HEK293 (cell line): ENCODE data around the gene NOS1AP.

Source experiments
- CTCF ChIA-PET: fragments of 350-600 bp; formaldehyde crosslinking; extraction: SDS; loops from one replicate; lab custom pipeline; 2021; ENCODE audit warnings: antibody characterized with exemption; lab: Yijun Ruan, JAX
- POLR2A ChIA-PET: fragments of 300-600 bp; formaldehyde crosslinking; extraction: SDS; loops from one replicate; lab custom pipeline; 2020; ENCODE audit warnings: antibody characterized with exemption, inconsistent platforms; lab: Yijun Ruan, JAX
- H3K27ac ChIP-seq: fragments of 200-500 bp; sonication (Bioruptor generic); 2 replicates; pipeline ENCODE4 v1.5.1; 2014; ENCODE audit warnings: low read depth, low read length, control low read depth, inconsistent platforms; ENCODE audit errors: extremely low read depth
- H3K36me3 ChIP-seq, 2 experiments: fragments of 200-500 bp in 1 of 2; sonication (Bioruptor generic) in 1 of 2; 1 replicate in 1 of 2; 2 replicates in 1 of 2; pipeline ENCODE4 v1.5.1; 2014 to 2017; ENCODE audit warnings: inconsistent platforms in 2 of 2, low read length in 2 of 2; ENCODE audit not compliant: control insufficient read depth in 2 of 2, insufficient read depth in 1 of 2
- H3K4me1 ChIP-seq: fragments of 200-500 bp; sonication (Bioruptor generic); 2 replicates; pipeline ENCODE4 v1.5.1; 2014; ENCODE audit warnings: mild to moderate bottlenecking, low read length, inconsistent platforms; ENCODE audit not compliant: control insufficient read depth, insufficient read depth
- H3K4me3 ChIP-seq: 2 replicates; pipeline ENCODE4 v1.5.1; 2011; ENCODE audit warnings: low read depth, mild to moderate bottlenecking, control low read depth, low read length, moderate library complexity
- H3K9me3 ChIP-seq: fragments of 200-500 bp; sonication (Bioruptor generic); 2 replicates; pipeline ENCODE4 v1.5.1; 2014; ENCODE audit warnings: low read depth, low read length, inconsistent platforms; ENCODE audit not compliant: control insufficient read depth, insufficient read depth
- GLIS1 ChIP-seq: fragments of 450-650 bp; formaldehyde crosslinking; IDR thresholded peaks from 2 replicates; pipeline ENCODE4 v1.5.1; 2016; ENCODE audit warnings: missing biosample characterization, missing genetic modification characterization
- SALL2 ChIP-seq: fragments of 450-650 bp; formaldehyde crosslinking; IDR thresholded peaks from 2 replicates; pipeline ENCODE4 v1.5.0; 2017; ENCODE audit warnings: missing biosample characterization, mild to moderate bottlenecking, missing genetic modification characterization, borderline replicate concordance
- SCRT2 ChIP-seq: fragments of 450-650 bp; formaldehyde crosslinking; IDR thresholded peaks from 2 replicates; pipeline ENCODE4 v1.5.1; 2016; ENCODE audit warnings: missing biosample characterization, missing genetic modification characterization
- ZBTB20 ChIP-seq: fragments of 450-650 bp; formaldehyde crosslinking; IDR thresholded peaks from 2 replicates; pipeline ENCODE4 v1.5.1; 2016; ENCODE audit warnings: missing biosample characterization, missing genetic modification characterization
- ZFHX2 ChIP-seq: fragments of 450-650 bp; formaldehyde crosslinking; conservative IDR thresholded peaks from 2 replicates; pipeline ENCODE4 v1.5.1; 2016; ENCODE audit warnings: missing biosample characterization, missing genetic modification characterization
- ZNF138 ChIP-seq: fragments of 450-650 bp; formaldehyde crosslinking; IDR thresholded peaks from 2 replicates; pipeline ENCODE4 v1.5.1; 2016; ENCODE audit warnings: missing biosample characterization, missing genetic modification characterization, borderline replicate concordance
- ZNF146 ChIP-seq: fragments of 450-650 bp; formaldehyde crosslinking; IDR thresholded peaks from 2 replicates; pipeline ENCODE4 v1.5.1; 2016; ENCODE audit warnings: missing biosample characterization, missing genetic modification characterization
- ZNF202 ChIP-seq: fragments of 450-650 bp; formaldehyde crosslinking; IDR thresholded peaks from 2 replicates; pipeline ENCODE4 v1.5.1; 2016; ENCODE audit warnings: missing biosample characterization, missing genetic modification characterization, borderline replicate concordance
- ZNF221 ChIP-seq: fragments of 450-650 bp; formaldehyde crosslinking; IDR thresholded peaks from 2 replicates; pipeline ENCODE4 v1.5.1; 2017; ENCODE audit warnings: missing biosample characterization, missing genetic modification characterization, borderline replicate concordance
- ZNF239 ChIP-seq: fragments of 450-650 bp; formaldehyde crosslinking; IDR thresholded peaks from 2 replicates; pipeline ENCODE4 v1.5.1; 2016; ENCODE audit warnings: missing biosample characterization, missing genetic modification characterization
- ZNF24 ChIP-seq: fragments of 450-650 bp; formaldehyde crosslinking; IDR thresholded peaks from 2 replicates; pipeline ENCODE4 v1.5.1; 2016; ENCODE audit warnings: missing biosample characterization, missing genetic modification characterization
- ZNF324 ChIP-seq: fragments of 450-650 bp; formaldehyde crosslinking; IDR thresholded peaks from 2 replicates; pipeline ENCODE4 v1.5.1; 2016; ENCODE audit warnings: missing biosample characterization, missing genetic modification characterization
- ZNF335 ChIP-seq: fragments of 450-650 bp; formaldehyde crosslinking; conservative IDR thresholded peaks from 2 replicates; pipeline ENCODE4 v1.5.1; 2016; ENCODE audit warnings: missing biosample characterization, missing genetic modification characterization
- ZNF341 ChIP-seq: fragments of 450-650 bp; formaldehyde crosslinking; IDR thresholded peaks from 2 replicates; pipeline ENCODE4; 2016; ENCODE audit warnings: low read depth, missing biosample characterization, missing genetic modification characterization
- ZNF354C ChIP-seq: fragments of 450-650 bp; formaldehyde crosslinking; IDR thresholded peaks from 2 replicates; pipeline ENCODE4 v1.5.1; 2016; ENCODE audit warnings: missing biosample characterization, missing genetic modification characterization, low read depth, borderline replicate concordance
- ZNF510 ChIP-seq: fragments of 450-650 bp; formaldehyde crosslinking; IDR thresholded peaks from 2 replicates; pipeline ENCODE4 v1.5.1; 2018; ENCODE audit warnings: mild to moderate bottlenecking, missing genetic modification characterization, missing biosample characterization; ENCODE audit not compliant: insufficient replicate concordance
- ZNF548 ChIP-seq: fragments of 450-650 bp; formaldehyde crosslinking; IDR thresholded peaks from 2 replicates; pipeline ENCODE4 v1.5.1; 2016; ENCODE audit warnings: missing biosample characterization, missing genetic modification characterization
- ZNF654 ChIP-seq: fragments of 450-650 bp; formaldehyde crosslinking; IDR thresholded peaks from 2 replicates; pipeline ENCODE4 v1.5.1; 2016; ENCODE audit warnings: low read depth, missing biosample characterization, missing genetic modification characterization
- ZNF664 ChIP-seq: fragments of 450-650 bp; formaldehyde crosslinking; IDR thresholded peaks from 2 replicates; pipeline ENCODE4 v1.5.1; 2016; ENCODE audit warnings: missing biosample characterization, missing genetic modification characterization
- ZNF701 ChIP-seq: fragments of 450-650 bp; formaldehyde crosslinking; IDR thresholded peaks from 2 replicates; pipeline ENCODE4 v1.5.1; 2016; ENCODE audit warnings: missing biosample characterization, missing genetic modification characterization
- TF ChIP-seq, protein P1 (sequence below): fragments of 450-650 bp; formaldehyde crosslinking; IDR thresholded peaks from 2 replicates; pipeline ENCODE4 v1.5.1; 2016; ENCODE audit warnings: missing biosample characterization, missing genetic modification characterization, borderline replicate concordance
- TF ChIP-seq, protein P2 (sequence below): fragments of 450-650 bp; formaldehyde crosslinking; IDR thresholded peaks from 2 replicates; pipeline ENCODE4 v1.5.1; 2017; ENCODE audit warnings: missing biosample characterization, missing genetic modification characterization
- TF ChIP-seq, protein P3 (sequence below): fragments of 450-650 bp; formaldehyde crosslinking; IDR thresholded peaks from 2 replicates; pipeline ENCODE4 v1.5.1; 2016; ENCODE audit warnings: missing biosample characterization, missing genetic modification characterization
- TF ChIP-seq, protein P4 (sequence below): fragments of 450-650 bp; formaldehyde crosslinking; IDR thresholded peaks from 2 replicates; pipeline ENCODE4 v1.5.1; 2016; ENCODE audit warnings: missing biosample characterization, missing genetic modification characterization

Gene NOS1AP

DNA sequence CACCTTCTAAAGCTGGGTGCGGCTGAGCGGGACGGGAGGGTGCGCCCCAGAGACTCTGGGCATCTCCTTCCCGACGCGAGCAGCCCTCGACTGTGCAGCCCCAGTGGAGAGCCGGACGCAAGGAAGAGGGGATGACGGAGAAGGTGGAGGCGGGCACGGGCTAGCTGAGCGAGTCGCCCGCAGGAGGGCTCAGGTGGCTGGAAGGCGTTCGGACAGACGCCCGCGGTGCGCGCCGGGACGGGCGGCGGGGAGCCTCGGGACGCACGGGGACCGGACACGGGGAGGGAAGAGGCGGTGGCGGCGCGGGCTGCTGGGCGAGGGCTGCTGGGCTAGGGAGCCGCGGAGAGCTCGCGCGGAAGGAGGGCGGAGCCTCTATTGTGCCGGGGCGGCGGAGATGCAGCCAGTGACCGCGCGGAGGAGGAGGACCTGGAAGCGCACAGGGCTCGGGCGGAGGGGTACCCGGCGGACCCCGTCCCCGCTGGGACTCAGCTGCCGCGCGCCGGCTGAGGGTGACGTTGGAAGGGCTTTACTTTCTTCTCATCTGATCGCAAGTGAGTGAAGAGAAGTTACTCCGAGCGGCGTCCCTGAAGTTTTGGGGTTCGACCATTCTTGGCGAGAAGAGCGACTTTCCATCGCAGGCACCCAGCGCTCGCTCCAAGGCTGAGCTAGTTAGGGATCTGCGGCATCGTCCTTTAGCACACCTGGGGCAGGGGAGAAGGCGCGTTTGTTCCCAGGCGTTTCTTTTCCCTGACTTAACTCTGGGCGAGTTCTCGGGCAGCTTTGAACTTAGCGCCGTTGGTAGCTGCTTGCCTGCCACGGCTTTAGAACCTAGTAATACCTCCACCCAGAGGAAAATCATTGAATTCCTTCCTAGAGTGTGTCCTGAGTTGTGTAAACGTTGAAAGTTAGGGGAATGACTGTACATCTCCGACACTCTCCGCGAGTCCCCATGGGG lies 45.7 kb upstream of the NOS1AP start, which contains the start of gene OLFML2B:
OLFML2B (minus strand) TSS at position 323 of the 955 bp plus-strand sequence. CDS start 439 bp downstream, outside the sequence.
- Histone ChIP-seq H3K4me1 (peaks cover 12% of the 10 kb centered on the region), H3K36me3 (no peaks in the 10 kb centered on the region), H3K27ac (no peak within 1 kb of the TSS; the same call in 1 of the 2 replicates), H3K4me3 (peak within 1 kb of the TSS; percentile 43), H3K9me3 (no peaks in the 10 kb centered on the region)
- POLR2A ChIA-PET, result interaction anchor here (0.9 to 1.3 kb wide), 4 partner anchors 9 to 274 kb away, joined by 3 to 12 read pairs (median 3); partner anchors contain the start of gene DUSP12
- CTCF ChIA-PET, result interaction anchor here (0.5 to 4.2 kb wide), 12 partner anchors 12 to 481 kb away, joined by 3 to 30 read pairs (median 4); no protein-coding TSS in a partner anchor
- TF ChIP-seq ZNF354C (tag by site-specific recombination), result no peak
- TF ChIP-seq ZNF510 (tag by site-specific recombination), result no peak
- no peak for TF ChIP-seq ZNF202 (tag by site-specific recombination)
- TF ChIP-seq, protein P1, sequence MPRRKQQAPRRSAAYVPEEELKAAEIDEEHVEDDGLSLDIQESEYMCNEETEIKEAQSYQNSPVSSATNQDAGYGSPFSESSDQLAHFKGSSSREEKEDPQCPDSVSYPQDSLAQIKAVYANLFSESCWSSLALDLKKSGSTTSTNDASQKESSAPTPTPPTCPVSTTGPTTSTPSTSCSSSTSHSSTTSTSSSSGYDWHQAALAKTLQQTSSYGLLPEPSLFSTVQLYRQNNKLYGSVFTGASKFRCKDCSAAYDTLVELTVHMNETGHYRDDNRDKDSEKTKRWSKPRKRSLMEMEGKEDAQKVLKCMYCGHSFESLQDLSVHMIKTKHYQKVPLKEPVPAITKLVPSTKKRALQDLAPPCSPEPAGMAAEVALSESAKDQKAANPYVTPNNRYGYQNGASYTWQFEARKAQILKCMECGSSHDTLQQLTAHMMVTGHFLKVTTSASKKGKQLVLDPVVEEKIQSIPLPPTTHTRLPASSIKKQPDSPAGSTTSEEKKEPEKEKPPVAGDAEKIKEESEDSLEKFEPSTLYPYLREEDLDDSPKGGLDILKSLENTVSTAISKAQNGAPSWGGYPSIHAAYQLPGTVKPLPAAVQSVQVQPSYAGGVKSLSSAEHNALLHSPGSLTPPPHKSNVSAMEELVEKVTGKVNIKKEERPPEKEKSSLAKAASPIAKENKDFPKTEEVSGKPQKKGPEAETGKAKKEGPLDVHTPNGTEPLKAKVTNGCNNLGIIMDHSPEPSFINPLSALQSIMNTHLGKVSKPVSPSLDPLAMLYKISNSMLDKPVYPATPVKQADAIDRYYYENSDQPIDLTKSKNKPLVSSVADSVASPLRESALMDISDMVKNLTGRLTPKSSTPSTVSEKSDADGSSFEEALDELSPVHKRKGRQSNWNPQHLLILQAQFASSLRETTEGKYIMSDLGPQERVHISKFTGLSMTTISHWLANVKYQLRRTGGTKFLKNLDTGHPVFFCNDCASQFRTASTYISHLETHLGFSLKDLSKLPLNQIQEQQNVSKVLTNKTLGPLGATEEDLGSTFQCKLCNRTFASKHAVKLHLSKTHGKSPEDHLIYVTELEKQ (tag by site-specific recombination), result no peak
- no peak for TF ChIP-seq ZNF664 (tag by site-specific recombination)
- TF ChIP-seq ZNF239, result no peak
- no peak for TF ChIP-seq ZNF701 (tag by site-specific recombination)
- TF ChIP-seq, protein P2, sequence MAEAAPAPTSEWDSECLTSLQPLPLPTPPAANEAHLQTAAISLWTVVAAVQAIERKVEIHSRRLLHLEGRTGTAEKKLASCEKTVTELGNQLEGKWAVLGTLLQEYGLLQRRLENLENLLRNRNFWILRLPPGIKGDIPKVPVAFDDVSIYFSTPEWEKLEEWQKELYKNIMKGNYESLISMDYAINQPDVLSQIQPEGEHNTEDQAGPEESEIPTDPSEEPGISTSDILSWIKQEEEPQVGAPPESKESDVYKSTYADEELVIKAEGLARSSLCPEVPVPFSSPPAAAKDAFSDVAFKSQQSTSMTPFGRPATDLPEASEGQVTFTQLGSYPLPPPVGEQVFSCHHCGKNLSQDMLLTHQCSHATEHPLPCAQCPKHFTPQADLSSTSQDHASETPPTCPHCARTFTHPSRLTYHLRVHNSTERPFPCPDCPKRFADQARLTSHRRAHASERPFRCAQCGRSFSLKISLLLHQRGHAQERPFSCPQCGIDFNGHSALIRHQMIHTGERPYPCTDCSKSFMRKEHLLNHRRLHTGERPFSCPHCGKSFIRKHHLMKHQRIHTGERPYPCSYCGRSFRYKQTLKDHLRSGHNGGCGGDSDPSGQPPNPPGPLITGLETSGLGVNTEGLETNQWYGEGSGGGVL (tag by site-specific recombination), result peak; percentile 40; the same call in 1 of the 2 replicates
- peak; percentile 87 for TF ChIP-seq ZFHX2 (tag by site-specific recombination)
- TF ChIP-seq SALL2 (tag by site-specific recombination), result no peak
- TF ChIP-seq GLIS1, result peak; percentile 32; the same call in 1 of the 2 replicates
- peak; percentile 97 for TF ChIP-seq ZNF335 (tag by site-specific recombination)
- TF ChIP-seq ZNF548 (tag by site-specific recombination), result no peak
- TF ChIP-seq ZNF24 (tag by site-specific recombination), result 0 out of 2 replicates have a peak, but pooled peaks have one; percentile 44
- TF ChIP-seq SCRT2 (tag by site-specific recombination), result no peak
- TF ChIP-seq, protein P3, sequence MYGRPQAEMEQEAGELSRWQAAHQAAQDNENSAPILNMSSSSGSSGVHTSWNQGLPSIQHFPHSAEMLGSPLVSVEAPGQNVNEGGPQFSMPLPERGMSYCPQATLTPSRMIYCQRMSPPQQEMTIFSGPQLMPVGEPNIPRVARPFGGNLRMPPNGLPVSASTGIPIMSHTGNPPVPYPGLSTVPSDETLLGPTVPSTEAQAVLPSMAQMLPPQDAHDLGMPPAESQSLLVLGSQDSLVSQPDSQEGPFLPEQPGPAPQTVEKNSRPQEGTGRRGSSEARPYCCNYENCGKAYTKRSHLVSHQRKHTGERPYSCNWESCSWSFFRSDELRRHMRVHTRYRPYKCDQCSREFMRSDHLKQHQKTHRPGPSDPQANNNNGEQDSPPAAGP, result 0 out of 2 replicates have a peak, but pooled peaks have one; percentile 13
- peak; percentile 38 for TF ChIP-seq ZNF654
- peak; percentile 76 for TF ChIP-seq ZBTB20 (tag by site-specific recombination)
- TF ChIP-seq ZNF138 (tag by site-specific recombination), result no peak
- TF ChIP-seq ZNF221 (tag by site-specific recombination), result no peak
- TF ChIP-seq ZNF324 (tag by site-specific recombination), result no peak
- peak; percentile 91 for TF ChIP-seq ZNF341
- TF ChIP-seq, protein P4, sequence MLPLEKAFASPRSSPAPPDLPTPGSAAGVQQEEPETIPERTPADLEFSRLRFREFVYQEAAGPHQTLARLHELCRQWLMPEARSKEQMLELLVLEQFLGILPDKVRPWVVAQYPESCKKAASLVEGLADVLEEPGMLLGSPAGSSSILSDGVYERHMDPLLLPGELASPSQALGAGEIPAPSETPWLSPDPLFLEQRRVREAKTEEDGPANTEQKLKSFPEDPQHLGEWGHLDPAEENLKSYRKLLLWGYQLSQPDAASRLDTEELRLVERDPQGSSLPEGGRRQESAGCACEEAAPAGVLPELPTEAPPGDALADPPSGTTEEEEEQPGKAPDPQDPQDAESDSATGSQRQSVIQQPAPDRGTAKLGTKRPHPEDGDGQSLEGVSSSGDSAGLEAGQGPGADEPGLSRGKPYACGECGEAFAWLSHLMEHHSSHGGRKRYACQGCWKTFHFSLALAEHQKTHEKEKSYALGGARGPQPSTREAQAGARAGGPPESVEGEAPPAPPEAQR, result no peak
- TF ChIP-seq ZNF146 (tag by site-specific recombination), result no peak
